OCI-LY3 (cell line): Measurements from ENCODE around the gene EPHB2.

Experiments used
- CTCF ChIP-seq: fragments of 200-600, 300-600 bp; sonication (generic); IDR thresholded peaks from 2 replicates; pipeline ENCODE4 v1.5.1; 2014; ENCODE audit warnings: antibody characterized with exemption, low read length, low read depth
- EZH2phosphoT487 ChIP-seq: fragments of 200-600 bp; shearing (Covaris generic); IDR thresholded peaks from 2 replicates; pipeline ENCODE4 v1.6.1; 2018; ENCODE audit warnings: antibody characterized with exemption, mixed run types, low read depth

- TF ChIP-seq CTCF (no peak), EZH2phosphoT487 (no peak)
Observed at GRCh38 chr1:22872981-22873664, 162.5 kb downstream of the EPHB2 start.
